SK-N-SH (cell line): ENCODE results near the gene NTHL1.

Source experiments
- CHD2 ChIP-seq: fragments of 150-350 bp; IDR thresholded peaks from 2 replicates; pipeline ENCODE4 v1.6.1; 2018; ENCODE audit warnings: low read length; ENCODE audit not compliant: partially characterized antibody
- CTCF ChIP-seq: fragments of 200-600 bp; sonication (generic); IDR thresholded peaks from 2 replicates; pipeline ENCODE4 v1.6.1; 2017; ENCODE audit warnings: antibody characterized with exemption, mild to moderate bottlenecking, moderate library complexity
- EZH2phosphoT487 ChIP-seq: fragments of 200-600 bp; sonication (generic); IDR thresholded peaks from 2 replicates; pipeline ENCODE4 v1.6.1; 2017; ENCODE audit warnings: low read depth, mixed run types, mild to moderate bottlenecking, antibody characterized with exemption, moderate library complexity, borderline replicate concordance
- FOXM1 ChIP-seq: IDR thresholded peaks from 2 replicates; pipeline ENCODE4 v1.4.0; 2012; ENCODE audit warnings: low read depth, mild to moderate bottlenecking
- GABPA ChIP-seq: IDR thresholded peaks from 2 replicates; pipeline ENCODE4 v1.4.0; 2012; ENCODE audit warnings: low read depth, mild to moderate bottlenecking
- NRF1 ChIP-seq: IDR thresholded peaks from 2 replicates; pipeline ENCODE4 v1.6.1; 2012; ENCODE audit warnings: low read depth, mild to moderate bottlenecking, low read length
- POLR2AphosphoS5 ChIP-seq: IDR thresholded peaks from 2 replicates; pipeline ENCODE4 v1.6.1; 2012; ENCODE audit warnings: low read depth, low read length
- RFX5 ChIP-seq: IDR thresholded peaks from 2 replicates; pipeline ENCODE4 v1.6.1; 2012; ENCODE audit warnings: mild to moderate bottlenecking, improper control_type of control experiment, low read length

- TF ChIP-seq GABPA = no peak
- no peak for TF ChIP-seq CHD2
- no peak for TF ChIP-seq CTCF
- no peak for TF ChIP-seq POLR2AphosphoS5
- no peak for TF ChIP-seq NRF1
- TF ChIP-seq FOXM1 = no peak
- TF ChIP-seq RFX5 = no peak
- no peak for TF ChIP-seq EZH2phosphoT487
Observed at GRCh38 chr16:2037115-2037514, 10.5 kb downstream of the NTHL1 start.
